ENCODE data around the gene EVL.

GRCh38 chr14:100062590-100062989 is 2.6 kb upstream of the EVL start:
- TF ChIP-seq CTCF (conservative IDR thresholded peaks at IDR 0.05) (no peak), ZFX (IDR thresholded peaks at IDR 0.05) (no peak)

All from C4-2B (cell line).